MM.1S (cell line): ENCODE measurements around the gene CHI3L1.

Source experiments
- DNase-seq: peaks from one replicate; pipeline ENCODE4 v3.0.0-alpha.2; 2015
- H2AFZ ChIP-seq: fragments of 300-600 bp; sonication (generic); 2 replicates; pipeline ENCODE4 v1.6.0; 2016; ENCODE audit warnings: antibody characterized with exemption, low read length
- H3F3A ChIP-seq: fragments of 300-600 bp; sonication (generic); 2 replicates; pipeline ENCODE4 v1.6.1; 2016; ENCODE audit warnings: mild to moderate bottlenecking, antibody characterized with exemption, low read length, moderate library complexity, mixed read lengths; ENCODE audit not compliant: insufficient read depth
- H3K27ac ChIP-seq: fragments of 300-600 bp; sonication (generic); 2 replicates; pipeline ENCODE4 v1.5.1; 2016; ENCODE audit warnings: mild to moderate bottlenecking, low read length
- H3K27me3 ChIP-seq: fragments of 300-600 bp; sonication (generic); replicated peaks from 2 replicates; pipeline ENCODE4 v1.6.0; 2016; ENCODE audit warnings: low read length; ENCODE audit not compliant: insufficient read depth
- H3K36me3 ChIP-seq: fragments of 300-600 bp; sonication (generic); replicated peaks from 2 replicates; pipeline ENCODE4 v1.6.1; 2016; ENCODE audit warnings: mild to moderate bottlenecking, low read length, mixed read lengths; ENCODE audit not compliant: insufficient read depth
- H3K4me1 ChIP-seq: fragments of 300-600 bp; sonication (generic); 2 replicates; pipeline ENCODE4 v1.6.1; 2016; ENCODE audit warnings: low read length, mixed read lengths
- H3K4me2 ChIP-seq: fragments of 300-600 bp; sonication (generic); 2 replicates; pipeline ENCODE4 v1.6.0; 2016; ENCODE audit warnings: low read depth, low read length
- H3K4me3 ChIP-seq: fragments of 300-600 bp; sonication (generic); 2 replicates; pipeline ENCODE4 v1.5.1; 2016; ENCODE audit warnings: low read length, mixed read lengths
- H3K79me2 ChIP-seq: fragments of 300-600 bp; sonication (generic); 2 replicates; pipeline ENCODE4 v1.6.1; 2016; ENCODE audit warnings: mixed run types, low read length, mixed read lengths
- H3K9ac ChIP-seq: fragments of 300-600 bp; sonication (generic); 2 replicates; pipeline ENCODE4 v1.6.1; 2016; ENCODE audit warnings: low read length, mixed read lengths
- H3K9me2 ChIP-seq: fragments of 300-600 bp; sonication (generic); replicated peaks from 2 replicates; pipeline ENCODE4 v1.6.1; 2016; ENCODE audit warnings: mild to moderate bottlenecking, low read length, mixed read lengths; ENCODE audit not compliant: insufficient read depth
- H3K9me3 ChIP-seq: fragments of 300-600 bp; sonication (generic); replicated peaks from 2 replicates; pipeline ENCODE4 v1.6.1; 2016; ENCODE audit warnings: mild to moderate bottlenecking, low read length, mixed read lengths; ENCODE audit not compliant: insufficient read depth
- H4K20me1 ChIP-seq: fragments of 300-600 bp; sonication (generic); 2 replicates; pipeline ENCODE4 v1.6.1; 2016; ENCODE audit warnings: mild to moderate bottlenecking, low read length, moderate library complexity, mixed read lengths; ENCODE audit not compliant: insufficient read depth
- EZH2 ChIP-seq: fragments of 300-600 bp; sonication (generic); optimal IDR thresholded peaks from 2 replicates; pipeline ENCODE3; 2017; ENCODE audit warnings: low read depth, mild to moderate bottlenecking, antibody characterized with exemption, low read length, mixed read lengths
- EZH2phosphoT487 ChIP-seq: fragments of 300-600 bp; sonication (generic); IDR thresholded peaks from 2 replicates; pipeline ENCODE4 v1.6.1; 2018; ENCODE audit warnings: antibody characterized with exemption, low read length
- TF ChIP-seq, protein P1 (sequence below): fragments of 300-600 bp; sonication (generic); IDR thresholded peaks from 2 replicates; pipeline ENCODE4 v1.5.1; 2016; ENCODE audit warnings: antibody characterized with exemption, low read length, mixed read lengths

Gene CHI3L1

DNA sequence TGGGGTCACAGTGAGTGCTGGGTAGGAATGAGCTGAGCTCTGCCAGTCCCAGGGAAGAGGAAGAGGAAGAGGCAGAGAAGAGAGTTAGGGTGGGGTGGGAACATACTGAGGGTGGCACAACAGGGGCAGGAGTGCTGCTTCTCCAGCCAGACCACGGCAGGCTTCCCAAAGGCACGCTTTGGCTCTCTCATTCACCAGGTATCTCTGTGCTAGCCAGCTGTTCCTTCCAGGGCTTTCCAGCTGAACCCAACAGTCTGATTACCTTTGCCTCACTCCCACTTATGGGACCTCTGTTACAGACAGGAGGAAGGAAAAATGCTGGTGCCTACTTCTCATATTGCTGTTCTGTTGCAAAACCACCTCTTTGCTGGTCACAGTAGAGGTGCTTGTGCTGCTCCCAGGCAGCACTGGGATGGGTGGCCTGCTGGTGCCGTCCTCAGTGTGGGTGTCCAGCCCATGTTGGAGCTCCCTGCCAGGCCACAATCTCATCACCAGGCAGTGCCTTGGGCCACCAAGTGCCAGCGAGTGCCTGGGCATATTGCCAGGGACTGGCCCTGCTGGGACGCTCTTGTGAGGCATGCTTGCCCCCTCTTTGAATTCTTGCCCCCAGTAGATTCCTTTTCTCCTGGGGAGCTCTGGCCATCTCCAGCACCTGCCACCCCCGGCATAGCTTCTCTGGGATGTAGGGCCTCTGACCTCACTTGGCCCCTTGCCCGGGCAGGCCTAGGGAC is 56.8 kb downstream of the CHI3L1 start:
- H4K20me1 ChIP-seq: no peaks in the 10 kb centered on the region
- H3K27me3 ChIP-seq: peaks cover 40% of the 10 kb centered on the region
- no peak overlapping the region for H3K9ac ChIP-seq
- no peaks in the 10 kb centered on the region for H3F3A ChIP-seq
- no peak overlapping the region for H3K4me2 ChIP-seq
- no peak overlapping the region for H2AFZ ChIP-seq
- peaks cover 17% of the 10 kb centered on the region; the same call in 1 of the 2 replicates for H3K4me1 ChIP-seq
- H3K27ac ChIP-seq: no peak overlapping the region
- DNase-seq: no peak
- no peak for TF ChIP-seq EZH2
- no peak for TF ChIP-seq EZH2phosphoT487
- TF ChIP-seq, protein P1, sequence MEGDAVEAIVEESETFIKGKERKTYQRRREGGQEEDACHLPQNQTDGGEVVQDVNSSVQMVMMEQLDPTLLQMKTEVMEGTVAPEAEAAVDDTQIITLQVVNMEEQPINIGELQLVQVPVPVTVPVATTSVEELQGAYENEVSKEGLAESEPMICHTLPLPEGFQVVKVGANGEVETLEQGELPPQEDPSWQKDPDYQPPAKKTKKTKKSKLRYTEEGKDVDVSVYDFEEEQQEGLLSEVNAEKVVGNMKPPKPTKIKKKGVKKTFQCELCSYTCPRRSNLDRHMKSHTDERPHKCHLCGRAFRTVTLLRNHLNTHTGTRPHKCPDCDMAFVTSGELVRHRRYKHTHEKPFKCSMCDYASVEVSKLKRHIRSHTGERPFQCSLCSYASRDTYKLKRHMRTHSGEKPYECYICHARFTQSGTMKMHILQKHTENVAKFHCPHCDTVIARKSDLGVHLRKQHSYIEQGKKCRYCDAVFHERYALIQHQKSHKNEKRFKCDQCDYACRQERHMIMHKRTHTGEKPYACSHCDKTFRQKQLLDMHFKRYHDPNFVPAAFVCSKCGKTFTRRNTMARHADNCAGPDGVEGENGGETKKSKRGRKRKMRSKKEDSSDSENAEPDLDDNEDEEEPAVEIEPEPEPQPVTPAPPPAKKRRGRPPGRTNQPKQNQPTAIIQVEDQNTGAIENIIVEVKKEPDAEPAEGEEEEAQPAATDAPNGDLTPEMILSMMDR: no peak
- H3K4me3 ChIP-seq: no peak overlapping the region
- H3K79me2 ChIP-seq: no peaks in the 10 kb centered on the region
- H3K36me3 ChIP-seq: no peaks in the 10 kb centered on the region
- no peaks in the 10 kb centered on the region for H3K9me3 ChIP-seq
- H3K9me2 ChIP-seq: no peaks in the 10 kb centered on the region
